ENCODE measurements around the gene U2SURP.

The U2SURP gene

GRCh38 chr3:143081365-143081764 is 80.0 kb downstream of the U2SURP start:
- no peak for TF ChIP-seq CTCF (IDR thresholded peaks at IDR 0.05; ENCODE audit: borderline replicate concordance, insufficient read depth, low read depth, low read length)
- no peak overlapping the region for H3K4me3 ChIP-seq (ENCODE audit: low read depth, low read length)

DNA sequence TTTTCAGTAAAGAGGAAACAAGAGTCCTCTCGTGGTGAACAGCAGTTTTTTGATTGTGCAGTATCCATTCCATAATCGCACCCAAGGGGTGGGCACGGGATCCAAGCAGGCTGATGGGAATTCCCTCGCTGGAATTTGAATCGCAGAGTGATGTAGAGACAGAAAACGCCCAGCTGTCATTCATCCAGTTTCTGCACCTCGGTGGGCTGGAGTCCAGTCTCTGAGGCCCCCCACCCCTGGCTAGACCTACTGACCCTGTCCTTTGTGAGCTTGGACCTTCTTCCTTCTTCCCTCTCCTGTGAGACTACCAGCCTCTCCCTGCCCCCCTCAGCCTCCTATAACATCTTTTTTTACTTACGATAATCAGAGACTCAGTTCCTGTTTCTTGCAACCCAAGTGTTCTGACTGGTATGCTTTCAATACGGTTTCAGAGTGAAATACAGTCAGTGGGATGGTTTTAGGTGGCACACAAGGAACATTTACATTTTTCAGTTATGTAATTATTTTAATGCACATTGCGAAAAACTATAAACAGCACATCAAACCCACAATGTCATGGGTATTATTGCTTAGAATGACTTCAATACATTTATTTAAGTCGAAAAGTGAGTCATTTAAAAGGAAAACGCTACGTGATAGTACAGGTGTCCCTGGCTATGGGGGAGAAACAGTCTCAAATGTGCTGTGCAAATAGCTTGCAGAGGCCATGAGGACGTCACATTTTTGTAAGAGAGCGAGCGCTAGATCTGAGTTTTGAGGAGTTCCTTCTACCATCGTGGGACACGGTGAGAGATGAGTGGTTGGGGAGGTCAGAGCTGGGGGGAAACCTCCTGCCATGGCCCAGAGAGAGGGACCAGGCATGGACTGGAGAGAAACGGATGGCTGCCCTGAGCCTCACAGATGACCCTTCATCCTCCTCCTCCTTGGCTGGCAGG is 80.7 kb downstream of the U2SURP start:
- peak overlapping the region; percentile 22 for H3K4me3 ChIP-seq (ENCODE audit: low read depth, low read length)
- TF ChIP-seq CTCF (IDR thresholded peaks at IDR 0.05; ENCODE audit: borderline replicate concordance, insufficient read depth, low read depth, low read length): no peak

DNA sequence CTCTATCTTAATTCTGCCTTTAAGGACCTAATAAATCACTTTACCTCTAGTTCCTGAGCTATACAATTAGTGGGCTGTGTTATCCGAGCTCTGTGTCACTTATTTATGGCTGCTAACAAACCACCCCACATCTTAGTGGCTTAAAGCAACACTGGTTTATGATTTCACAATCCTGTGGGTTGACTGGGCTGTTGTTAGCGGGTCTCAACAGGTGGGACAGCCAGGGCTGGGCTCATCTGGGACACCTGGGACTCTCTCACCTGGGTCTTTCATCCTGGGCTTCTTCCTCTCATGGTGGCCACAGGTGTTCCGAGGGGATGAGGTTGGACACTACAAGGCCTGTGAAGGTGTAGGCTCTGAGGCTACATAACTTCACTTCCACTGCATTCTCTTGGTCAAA is 82.4 kb downstream of the U2SURP start:
- H3K4me3 ChIP-seq (ENCODE audit: low read depth, low read length): no peak overlapping the region
- TF ChIP-seq CTCF (IDR thresholded peaks at IDR 0.05; ENCODE audit: borderline replicate concordance, insufficient read depth, low read depth, low read length): no peak

GRCh38 chr3:143084856-143085731 is 83.7 kb downstream of the U2SURP start:
- no peak for TF ChIP-seq CTCF (IDR thresholded peaks at IDR 0.05; ENCODE audit: borderline replicate concordance, insufficient read depth, low read depth, low read length)
- no peak overlapping the region for H3K4me3 ChIP-seq (ENCODE audit: low read depth, low read length)

- H3K4me3 ChIP-seq (ENCODE audit: low read depth, low read length): no peak overlapping the region
These were observed 87.5 kb downstream of the U2SURP start for GRCh38 chr3:143088835-143089234.

DNA sequence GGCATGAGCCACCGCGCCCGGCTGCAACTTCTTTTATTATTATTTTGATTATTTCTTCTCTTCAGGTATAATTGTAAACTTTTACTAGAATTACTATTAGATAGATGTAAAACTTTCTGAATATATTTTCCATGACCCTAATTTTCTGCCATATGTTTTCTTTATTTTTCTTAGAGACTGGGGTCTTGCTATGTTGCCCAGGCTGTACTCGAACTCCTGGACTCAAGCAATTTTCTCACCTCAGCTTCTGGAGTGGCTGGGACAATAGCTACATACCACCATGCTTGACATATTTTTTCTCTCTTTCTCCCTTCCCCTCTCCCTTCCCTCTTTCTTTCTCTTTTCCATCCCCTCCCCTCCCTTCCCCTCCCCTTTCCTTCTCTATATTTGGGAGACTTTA is 88.6 kb downstream of the U2SURP start:
- TF ChIP-seq CTCF (IDR thresholded peaks at IDR 0.05; ENCODE audit: borderline replicate concordance, insufficient read depth, low read depth, low read length): no peak
- no peak overlapping the region for H3K4me3 ChIP-seq (ENCODE audit: low read depth, low read length)

More at GRCh38 chr3:143088835-143089234, 87.5 kb downstream of the U2SURP start:
- no peak for TF ChIP-seq CTCF (IDR thresholded peaks at IDR 0.05; ENCODE audit: borderline replicate concordance, insufficient read depth, low read depth, low read length)
